Esophagus muscularis mucosa (tissue), 4 donors: ENCODE data around the gene SIX4.

Experiments
- EP300 ChIP-seq: sonication (generic); formaldehyde crosslinking; IDR thresholded peaks from one replicate; pipeline ENCODE4 v1.6.1; 2017; ENCODE audit warnings: antibody characterized with exemption
- POLR2A ChIP-seq: fragments of 450-650 bp; IDR thresholded peaks from one replicate; pipeline ENCODE4 v1.6.1; 2017; ENCODE audit warnings: antibody characterized with exemption, moderate library complexity, mild to moderate bottlenecking, low read depth
- POLR2AphosphoS5 ChIP-seq, 2 donors: sonication (generic); formaldehyde crosslinking; IDR thresholded peaks; one replicate each; pipeline ENCODE4 v1.6.1; 2017; ENCODE audit warnings: antibody characterized with exemption in 2 of 2
- TF ChIP-seq, protein P1 (sequence below), 3 experiments: fragments of 200-600 bp in 2 of 3; fragments of 450-650 bp in 1 of 3; sonication (generic) in 2 of 3; IDR thresholded peaks; one replicate each; pipeline ENCODE4 v1.5.1; 2017 to 2019; ENCODE audit warnings: antibody characterized with exemption in 3 of 3, mild to moderate bottlenecking in 2 of 3, moderate library complexity in 1 of 3

DNA sequence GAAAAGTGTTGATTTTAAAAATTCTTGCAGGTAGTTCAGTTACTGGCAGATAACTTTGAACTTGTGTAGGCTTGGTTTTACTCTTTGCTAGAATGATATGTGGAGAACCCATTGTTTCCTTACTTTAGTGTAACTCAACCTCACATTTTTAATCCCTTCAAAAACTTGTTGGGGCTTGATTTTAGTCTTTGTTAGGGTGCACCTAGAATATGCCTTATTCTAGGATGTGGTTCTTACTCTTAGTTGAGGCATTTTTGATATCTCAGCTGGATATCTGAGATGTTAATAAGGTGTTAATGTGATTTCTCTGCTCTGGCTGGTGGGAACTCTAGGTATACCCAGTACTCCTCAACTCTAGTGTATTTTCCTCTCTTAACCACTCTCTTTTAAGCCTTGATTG is 20.4 kb upstream of the SIX4 start:
- TF ChIP-seq, protein P1, sequence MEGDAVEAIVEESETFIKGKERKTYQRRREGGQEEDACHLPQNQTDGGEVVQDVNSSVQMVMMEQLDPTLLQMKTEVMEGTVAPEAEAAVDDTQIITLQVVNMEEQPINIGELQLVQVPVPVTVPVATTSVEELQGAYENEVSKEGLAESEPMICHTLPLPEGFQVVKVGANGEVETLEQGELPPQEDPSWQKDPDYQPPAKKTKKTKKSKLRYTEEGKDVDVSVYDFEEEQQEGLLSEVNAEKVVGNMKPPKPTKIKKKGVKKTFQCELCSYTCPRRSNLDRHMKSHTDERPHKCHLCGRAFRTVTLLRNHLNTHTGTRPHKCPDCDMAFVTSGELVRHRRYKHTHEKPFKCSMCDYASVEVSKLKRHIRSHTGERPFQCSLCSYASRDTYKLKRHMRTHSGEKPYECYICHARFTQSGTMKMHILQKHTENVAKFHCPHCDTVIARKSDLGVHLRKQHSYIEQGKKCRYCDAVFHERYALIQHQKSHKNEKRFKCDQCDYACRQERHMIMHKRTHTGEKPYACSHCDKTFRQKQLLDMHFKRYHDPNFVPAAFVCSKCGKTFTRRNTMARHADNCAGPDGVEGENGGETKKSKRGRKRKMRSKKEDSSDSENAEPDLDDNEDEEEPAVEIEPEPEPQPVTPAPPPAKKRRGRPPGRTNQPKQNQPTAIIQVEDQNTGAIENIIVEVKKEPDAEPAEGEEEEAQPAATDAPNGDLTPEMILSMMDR (IDR thresholded peaks at IDR 0.05): no peak
- TF ChIP-seq POLR2A: no peak
- TF ChIP-seq POLR2AphosphoS5 (IDR thresholded peaks at IDR 0.05): no peak
- no peak for TF ChIP-seq EP300
